Mononuclear cell (primary cell): ENCODE results near the gene ZNF526. TPM values are rescaled to one million over a fixed set of nuclear protein-coding genes. Genes with fewer than 3 reads are reported as not detected.
"Not testable (repeated sequence)": the region's sequence is repeated elsewhere in the genome, so short reads cannot be mapped to it uniquely, and the experiment has no call there.

Experiments used
- H3K27me3 ChIP-seq: 2 replicates; pipeline ENCODE4 v1.6.0; 2011; ENCODE audit warnings: low read length, control low read depth; ENCODE audit not compliant: insufficient read depth
- H3K4me1 ChIP-seq: 2 replicates; pipeline ENCODE4 v1.5.1; 2011; ENCODE audit warnings: mild to moderate bottlenecking, low read length, control low read depth; ENCODE audit not compliant: insufficient read depth
- H3K4me3 ChIP-seq: 2 replicates; pipeline ENCODE4 v1.5.1; 2011; ENCODE audit warnings: mild to moderate bottlenecking, low read length, moderate library complexity
- H3K9me3 ChIP-seq: 2 replicates; pipeline ENCODE4 v1.5.1; 2011; ENCODE audit warnings: low read depth, mild to moderate bottlenecking, control low read depth, low read length
- total RNA-seq: library from RNA; depleted of rRNA; stranded (reverse); fragments of >200 nt; gene quantifications from one replicate; pipeline ENCODE4 v1.2.3, GENCODE V29; 2012

ZNF526 gene
- total RNA-seq, 1 donor: 5.2 TPM

DNA sequence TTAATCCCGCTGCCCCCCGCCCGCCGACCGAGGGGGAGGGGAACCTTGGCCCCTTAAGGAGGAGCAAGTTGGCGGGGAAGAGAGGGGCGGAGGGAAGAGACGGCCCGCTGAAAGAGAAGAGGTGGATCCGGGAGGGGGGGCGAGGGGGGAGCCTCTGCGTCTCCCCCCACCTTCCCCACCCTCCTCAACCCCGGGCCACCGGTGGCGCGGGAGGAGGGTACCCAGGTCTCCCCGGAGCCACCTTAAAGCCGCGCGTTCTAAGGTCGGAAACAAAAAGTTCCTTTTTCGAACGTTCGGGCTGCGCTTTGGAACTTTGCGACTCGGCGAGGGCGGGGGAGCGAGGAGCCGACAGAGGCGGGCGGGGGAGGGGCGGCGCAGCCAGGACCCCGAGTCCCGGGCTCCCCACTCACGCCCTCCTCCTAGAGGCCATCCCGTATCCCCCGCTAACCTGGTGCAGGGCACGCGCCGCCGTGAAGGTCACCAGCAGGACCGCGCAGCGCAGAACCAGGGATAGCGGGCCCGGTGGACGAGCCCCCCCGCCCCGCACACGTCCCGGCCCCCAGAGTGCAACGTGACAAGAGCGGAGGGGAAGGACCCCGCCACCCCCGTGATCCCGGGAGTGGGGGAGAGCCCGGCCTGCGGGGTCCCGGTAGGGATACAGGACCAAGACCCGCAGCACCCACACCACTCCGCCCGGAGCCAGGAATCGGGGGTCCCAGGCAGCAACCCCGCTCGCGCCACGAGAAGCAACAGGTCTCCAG, 34.2 kb downstream of the ZNF526 start:
- H3K4me3 ChIP-seq: peak overlapping the region; percentile 97
- H3K4me1 ChIP-seq: peaks cover 39% of the 10 kb centered on the region
- no peaks in the 10 kb centered on the region for H3K27me3 ChIP-seq
- no peaks in the 10 kb centered on the region for H3K9me3 ChIP-seq

GRCh38 chr19:42254850-42255765, 35.0 kb downstream of the ZNF526 start, which contains the start of gene ERF:
TSS of gene ERF (minus strand) at chr19:42255128. CDS start at chr19:42254999, 129 bp downstream.
- Histone ChIP-seq H3K9me3 (no peaks in the 10 kb centered on the region), H3K4me3 (peak within 1 kb of the TSS; percentile 97), H3K27me3 (no peaks in the 10 kb centered on the region), H3K4me1 (peaks cover 39% of the 10 kb centered on the region)

- peaks cover 31% of the 10 kb centered on the region for H3K4me1 ChIP-seq
- H3K27me3 ChIP-seq: no peaks in the 10 kb centered on the region
- no peaks in the 10 kb centered on the region for H3K9me3 ChIP-seq
- peak overlapping the region; percentile 34 for H3K4me3 ChIP-seq
Measured at GRCh38 chr19:42255766-42256745, 35.9 kb downstream of the ZNF526 start.

GRCh38 chr19:42257842-42258241, 37.7 kb downstream of the ZNF526 start:
- H3K4me1 ChIP-seq: peaks cover 15% of the 10 kb centered on the region
- not testable (repeated sequence) for H3K4me3 ChIP-seq, H3K27me3 ChIP-seq, H3K9me3 ChIP-seq

DNA sequence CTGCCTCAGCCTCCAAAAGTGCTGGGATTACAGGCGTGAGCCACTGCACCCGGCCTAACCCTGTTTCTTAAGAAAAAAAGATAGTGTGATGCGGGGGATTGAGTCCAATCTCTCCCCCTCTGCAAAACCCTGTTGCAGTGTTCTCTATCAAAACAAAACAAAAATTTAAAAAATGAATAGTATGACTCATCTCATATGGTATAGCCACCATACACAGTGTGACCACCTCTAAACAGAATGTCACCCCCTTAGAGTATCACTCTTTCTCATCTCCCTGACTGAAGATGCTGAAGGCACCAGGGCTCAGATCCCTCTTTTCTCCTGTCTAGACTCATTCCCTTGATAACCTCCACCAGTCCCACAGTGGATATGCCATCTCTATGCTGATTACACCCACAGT, 41.7 kb downstream of the ZNF526 start:
- Histone ChIP-seq H3K9me3 (no peaks in the 10 kb centered on the region), H3K4me1 (no peaks in the 10 kb centered on the region), H3K4me3 (no peak overlapping the region), H3K27me3 (no peaks in the 10 kb centered on the region)

DNA sequence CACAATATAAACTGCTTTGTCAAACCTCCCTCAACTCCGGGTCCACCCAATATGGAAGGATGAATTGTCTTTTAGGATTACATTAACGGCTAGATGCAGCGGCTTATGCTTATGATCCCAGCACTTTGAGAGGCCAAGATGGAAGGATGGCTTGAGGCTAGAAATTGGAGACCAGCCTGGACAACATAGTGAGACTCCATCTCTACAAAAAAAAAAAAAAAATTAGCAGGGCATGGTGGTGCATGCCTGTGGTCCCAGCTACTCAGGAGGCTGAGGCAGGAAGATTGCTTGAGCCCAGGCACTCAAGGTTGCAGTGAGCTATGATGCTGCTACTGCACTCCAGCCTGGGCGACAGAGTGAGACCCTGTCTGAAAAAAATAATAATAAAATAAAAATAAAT, 46.0 kb downstream of the ZNF526 start:
- not testable (repeated sequence) for H3K27me3 ChIP-seq, H3K9me3 ChIP-seq, H3K4me3 ChIP-seq
- peaks cover 26% of the 10 kb centered on the region for H3K4me1 ChIP-seq

DNA sequence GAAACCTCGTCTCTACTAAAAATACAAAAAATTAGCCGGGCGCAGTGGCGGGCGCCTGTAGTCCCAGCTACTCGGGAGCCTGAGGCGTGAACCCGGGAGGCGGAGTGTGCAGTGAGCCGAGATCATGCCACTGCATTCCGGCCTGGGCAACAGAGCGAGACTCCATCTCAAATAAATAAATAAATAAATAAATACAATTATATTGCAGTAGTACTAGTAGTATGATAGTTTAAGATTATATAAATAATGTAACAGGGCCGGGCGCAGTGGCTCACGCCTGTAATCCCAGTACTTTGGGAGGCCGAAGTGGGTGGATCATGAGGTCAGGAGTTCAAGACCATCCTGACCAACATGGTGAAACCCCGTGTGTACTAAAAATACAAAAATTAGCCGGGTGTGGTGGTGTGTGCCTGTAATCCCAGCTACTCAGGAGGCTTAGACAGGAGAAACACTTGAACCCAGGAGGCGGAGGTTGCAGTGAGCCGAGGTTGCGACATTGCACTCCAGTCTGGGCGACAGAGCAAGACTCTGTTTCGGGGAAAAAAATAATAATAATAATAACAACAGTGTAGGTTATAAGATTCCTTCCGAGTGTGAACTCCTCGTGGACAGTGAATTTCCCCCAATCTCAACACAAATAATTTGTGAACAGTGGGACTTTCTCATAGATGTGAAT, 47.0 kb downstream of the ZNF526 start:
- H3K27me3 ChIP-seq, H3K4me3 ChIP-seq: not testable (repeated sequence)

DNA sequence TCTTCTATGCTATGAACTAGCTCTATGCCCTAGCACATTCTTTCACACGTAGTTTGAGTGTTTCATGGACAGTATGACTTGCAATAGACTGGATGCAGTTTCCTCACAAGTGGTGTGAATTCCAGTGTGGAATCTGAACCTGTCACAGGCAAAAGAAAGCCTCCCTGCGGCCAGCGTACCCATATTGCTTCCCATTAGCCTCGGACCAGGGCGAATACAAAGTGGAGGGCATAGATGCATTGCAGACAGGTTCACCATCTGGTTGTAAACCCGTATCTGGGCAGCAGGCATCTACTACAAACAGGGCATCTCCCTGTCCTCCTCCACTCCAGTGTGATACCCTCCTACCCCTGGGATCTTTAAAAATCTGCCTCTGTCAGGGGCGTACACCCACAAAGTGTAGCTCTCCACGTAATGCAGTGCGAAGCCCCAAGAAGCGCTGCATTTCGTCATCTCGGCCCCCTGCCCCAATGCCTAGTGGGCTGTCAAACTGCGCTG, 47.6 kb downstream of the ZNF526 start:
- Histone ChIP-seq H3K27me3 (no peaks in the 10 kb centered on the region), H3K4me3 (peak overlapping the region; percentile 63), H3K9me3 (no peaks in the 10 kb centered on the region), H3K4me1 (peaks cover 34% of the 10 kb centered on the region)

More for the DNA sequence above, 47.0 kb downstream of the ZNF526 start:
- H3K4me1 ChIP-seq: peaks cover 34% of the 10 kb centered on the region
- H3K9me3 ChIP-seq: not testable (repeated sequence)

- H3K27me3 ChIP-seq: no peaks in the 10 kb centered on the region
- H3K4me1 ChIP-seq: peaks cover 34% of the 10 kb centered on the region
- H3K4me3 ChIP-seq: peak overlapping the region; percentile 63
- H3K9me3 ChIP-seq: no peaks in the 10 kb centered on the region
Measured at GRCh38 chr19:42268142-42268703, 48.1 kb downstream of the ZNF526 start.

GRCh38 chr19:42268704-42269477, 48.8 kb downstream of the ZNF526 start, which contains the start of gene CIC:
TSS of gene CIC (plus strand) at chr19:42269252. CDS start at chr19:42271784, 2,532 bp downstream.
- H3K9me3 ChIP-seq: no peaks in the 10 kb centered on the region
- H3K4me3 ChIP-seq: peak within 1 kb of the TSS; percentile 63
- H3K27me3 ChIP-seq: no peaks in the 10 kb centered on the region
- peaks cover 34% of the 10 kb centered on the region for H3K4me1 ChIP-seq

DNA sequence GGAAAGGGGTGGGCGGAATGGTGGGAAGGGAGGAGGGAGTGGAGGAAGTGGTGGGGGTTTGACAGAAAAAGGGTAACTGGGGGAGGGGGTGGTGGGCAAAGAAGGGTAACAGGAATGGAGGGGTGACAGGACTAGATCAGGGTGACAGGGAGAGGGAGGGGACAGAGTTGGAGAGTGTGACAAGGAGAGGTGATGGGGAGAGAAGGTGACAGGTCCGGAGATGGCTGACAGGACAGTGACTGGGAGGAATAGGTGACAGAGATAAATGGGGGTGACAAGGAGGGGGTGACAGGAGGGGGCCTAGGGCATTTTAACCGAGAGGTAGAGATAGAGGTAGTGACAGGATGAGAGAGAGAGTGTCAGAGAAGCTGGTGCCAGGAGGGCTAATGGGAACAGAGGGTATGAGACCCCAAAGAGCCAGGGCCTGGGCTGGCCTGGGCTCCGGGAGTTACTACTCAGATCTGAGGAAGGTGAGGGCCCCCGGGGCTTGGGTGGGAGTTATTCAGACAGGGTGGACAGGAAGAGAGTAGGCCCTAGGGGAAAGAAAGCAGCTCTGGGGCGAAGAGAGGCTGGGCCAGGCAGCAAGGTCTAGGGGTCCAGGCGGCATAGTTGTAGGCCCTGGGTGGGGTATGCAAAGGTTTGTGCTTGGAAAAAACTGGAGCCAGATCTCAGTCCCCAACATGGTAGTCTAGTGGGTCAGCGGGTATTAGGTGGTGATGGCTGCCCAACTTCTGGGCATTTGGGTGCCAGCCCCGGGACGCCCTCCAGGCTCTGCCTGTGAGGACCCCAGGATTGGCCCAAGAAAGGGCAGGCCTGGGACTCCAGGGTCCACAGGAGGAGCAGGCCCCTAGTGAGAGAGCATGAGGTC, 49.6 kb downstream of the ZNF526 start:
- Histone ChIP-seq H3K27me3 (no peaks in the 10 kb centered on the region), H3K9me3 (no peaks in the 10 kb centered on the region), H3K4me1 (peaks cover 34% of the 10 kb centered on the region), H3K4me3 (peak overlapping the region; percentile 49)

GRCh38 chr19:42270346-42271044, 50.4 kb downstream of the ZNF526 start:
- Histone ChIP-seq H3K4me3 (peak overlapping the region; percentile 49), H3K9me3 (no peaks in the 10 kb centered on the region), H3K4me1 (peaks cover 37% of the 10 kb centered on the region), H3K27me3 (no peaks in the 10 kb centered on the region)
